ENCODE results near the gene UPB1.
"Not testable (repeated sequence)": the region's sequence is repeated elsewhere in the genome, so short reads cannot be mapped to it uniquely, and the experiment has no call there.

Gene UPB1

GRCh38 chr22:24536089-24536488 lies 41.0 kb downstream of the UPB1 start:
- no peak for DNase-seq

GRCh38 chr22:24540470-24540869 lies 45.3 kb downstream of the UPB1 start:
- no peak for DNase-seq

GRCh38 chr22:24541681-24542515 lies 46.8 kb downstream of the UPB1 start:
- DNase-seq: no peak

- no peak for DNase-seq
Measured at GRCh38 chr22:24542641-24543040, 47.5 kb downstream of the UPB1 start.

- DNase-seq: no peak
Measured at GRCh38 chr22:24543185-24543601, 48.1 kb downstream of the UPB1 start.

GRCh38 chr22:24543679-24544243 lies 48.6 kb downstream of the UPB1 start:
- DNase-seq: no peak

- DNase-seq: no peak
Measured at GRCh38 chr22:24548812-24549211, 53.7 kb downstream of the UPB1 start.

- no peak for DNase-seq
Measured at GRCh38 chr22:24550028-24550901, 55.1 kb downstream of the UPB1 start.

- DNase-seq: no peak
Measured at GRCh38 chr22:24550902-24551435, 55.8 kb downstream of the UPB1 start.

GRCh38 chr22:24552503-24553286 lies 57.6 kb downstream of the UPB1 start:
- not testable (repeated sequence) for DNase-seq

GRCh38 chr22:24553597-24554312 lies 58.6 kb downstream of the UPB1 start:
- DNase-seq: no peak

- peak; percentile 29 for DNase-seq
Measured at GRCh38 chr22:24554313-24555164, 59.4 kb downstream of the UPB1 start, which contains the start of gene GUCD1. TSS of gene GUCD1 (minus strand) at chr22:24555138. CDS start at chr22:24554991, 147 bp downstream.

- DNase-seq: peak; percentile 100
Measured at GRCh38 chr22:24555165-24556039, 60.3 kb downstream of the UPB1 start, which contains the start of gene SNRPD3. TSS of gene SNRPD3 (plus strand) at chr22:24555999. CDS start at chr22:24557675, 1,676 bp downstream.

- no peak for DNase-seq
Measured at GRCh38 chr22:24559471-24559870, 64.3 kb downstream of the UPB1 start.

GRCh38 chr22:24563246-24563645 lies 68.1 kb downstream of the UPB1 start:
- DNase-seq: no peak

- DNase-seq: no peak
Measured at GRCh38 chr22:24564376-24565058, 69.4 kb downstream of the UPB1 start.

- DNase-seq: no peak
Measured at GRCh38 chr22:24565077-24565476, 69.9 kb downstream of the UPB1 start.

GRCh38 chr22:24566899-24567511 lies 71.9 kb downstream of the UPB1 start:
- no peak for DNase-seq

Data from stimulated activated CD4-positive, alpha-beta T cell treated with anti-CD3 and anti-CD28 coated beads, Interleukin-4, amount 100 ng/mL, for 24 hours (primary cell).